ENCODE data around the gene KMT2A.
"Not testable (repeated sequence)": the region's sequence is repeated elsewhere in the genome, so short reads cannot be mapped to it uniquely, and the experiment has no call there.

Gene KMT2A

GRCh38 chr11:118415062-118415738 lies 21.1 kb upstream of the KMT2A start:
- no peaks in the 10 kb centered on the region for H3K4me1 ChIP-seq (ENCODE audit: insufficient read depth, low read length)
- H2AFZ ChIP-seq (ENCODE audit: low read depth, low read length), result no peak overlapping the region
- peaks cover 9% of the 10 kb centered on the region for H3K36me3 ChIP-seq (ENCODE audit: insufficient read depth, low read length)
- no peak overlapping the region for H3K4me3 ChIP-seq (ENCODE audit: low read length)
- no peaks in the 10 kb centered on the region for H3K27me3 ChIP-seq (ENCODE audit: insufficient read depth, low read length)
- no peaks in the 10 kb centered on the region for H3K9me3 ChIP-seq (ENCODE audit: low read length)

GRCh38 chr11:118415739-118416068 lies 20.6 kb upstream of the KMT2A start:
- Histone ChIP-seq H3K36me3 (ENCODE audit: insufficient read depth, low read length) (peaks cover 4% of the 10 kb centered on the region), H2AFZ (ENCODE audit: low read depth, low read length) (no peak overlapping the region), H3K27me3 (ENCODE audit: insufficient read depth, low read length) (no peaks in the 10 kb centered on the region), H3K4me3 (ENCODE audit: low read length) (no peak overlapping the region), H3K4me1 (ENCODE audit: insufficient read depth, low read length) (no peaks in the 10 kb centered on the region), H3K9me3 (ENCODE audit: low read length) (no peaks in the 10 kb centered on the region)

GRCh38 chr11:118416900-118417299 lies 19.4 kb upstream of the KMT2A start:
- H3K4me3 ChIP-seq (ENCODE audit: low read length), result not testable (repeated sequence)

GRCh38 chr11:118417801-118418200 lies 18.5 kb upstream of the KMT2A start:
- H3K4me1 ChIP-seq (ENCODE audit: insufficient read depth, low read length), result no peaks in the 10 kb centered on the region
- H3K4me3 ChIP-seq (ENCODE audit: low read length), result no peak overlapping the region
- H2AFZ ChIP-seq (ENCODE audit: low read depth, low read length), result no peak overlapping the region
- no peaks in the 10 kb centered on the region for H3K9me3 ChIP-seq (ENCODE audit: low read length)
- H3K36me3 ChIP-seq (ENCODE audit: insufficient read depth, low read length), result peaks cover 3% of the 10 kb centered on the region
- no peaks in the 10 kb centered on the region for H3K27me3 ChIP-seq (ENCODE audit: insufficient read depth, low read length)

More at GRCh38 chr11:118416900-118417299, 19.4 kb upstream of the KMT2A start:
- H3K27me3 ChIP-seq (ENCODE audit: insufficient read depth, low read length); H3K4me1 ChIP-seq (ENCODE audit: insufficient read depth, low read length); H3K36me3 ChIP-seq (ENCODE audit: insufficient read depth, low read length); H2AFZ ChIP-seq (ENCODE audit: low read depth, low read length); H3K9me3 ChIP-seq (ENCODE audit: low read length): not testable (repeated sequence)

- H3K36me3 ChIP-seq (ENCODE audit: insufficient read depth, low read length), result peaks cover 3% of the 10 kb centered on the region
Measured at GRCh38 chr11:118418766-118419165, 17.5 kb upstream of the KMT2A start.

GRCh38 chr11:118427707-118428106 lies 8.6 kb upstream of the KMT2A start:
- no peaks in the 10 kb centered on the region for H3K27me3 ChIP-seq (ENCODE audit: insufficient read depth, low read length)
- no peaks in the 10 kb centered on the region for H3K36me3 ChIP-seq (ENCODE audit: insufficient read depth, low read length)
- H3K4me3 ChIP-seq (ENCODE audit: low read length), result no peak overlapping the region
- H3K9me3 ChIP-seq (ENCODE audit: low read length), result no peaks in the 10 kb centered on the region
- no peaks in the 10 kb centered on the region for H3K4me1 ChIP-seq (ENCODE audit: insufficient read depth, low read length)
- H2AFZ ChIP-seq (ENCODE audit: low read depth, low read length), result no peak overlapping the region

More at GRCh38 chr11:118418766-118419165, 17.5 kb upstream of the KMT2A start:
- H3K9me3 ChIP-seq (ENCODE audit: low read length), result no peaks in the 10 kb centered on the region
- H2AFZ ChIP-seq (ENCODE audit: low read depth, low read length), result no peak overlapping the region
- H3K27me3 ChIP-seq (ENCODE audit: insufficient read depth, low read length), result no peaks in the 10 kb centered on the region
- H3K4me1 ChIP-seq (ENCODE audit: insufficient read depth, low read length), result no peaks in the 10 kb centered on the region
- no peak overlapping the region for H3K4me3 ChIP-seq (ENCODE audit: low read length)

- Histone ChIP-seq H3K4me1 (ENCODE audit: insufficient read depth, low read length) (peaks cover 6% of the 10 kb centered on the region), H3K9me3 (ENCODE audit: low read length) (no peaks in the 10 kb centered on the region), H3K4me3 (ENCODE audit: low read length) (no peak overlapping the region), H3K27me3 (ENCODE audit: insufficient read depth, low read length) (no peaks in the 10 kb centered on the region), H3K36me3 (ENCODE audit: insufficient read depth, low read length) (no peaks in the 10 kb centered on the region), H2AFZ (ENCODE audit: low read depth, low read length) (no peak overlapping the region)
Measured at GRCh38 chr11:118430956-118431355, 5.3 kb upstream of the KMT2A start.

- Histone ChIP-seq H3K4me3 (ENCODE audit: low read length) (peak overlapping the region; percentile 64), H3K4me1 (ENCODE audit: insufficient read depth, low read length) (peaks cover 18% of the 10 kb centered on the region)
Measured at GRCh38 chr11:118434123-118434552, 2.2 kb upstream of the KMT2A start.

GRCh38 chr11:118434553-118435289 lies 1.6 kb upstream of the KMT2A start:
- Histone ChIP-seq H2AFZ (ENCODE audit: low read depth, low read length) (peak overlapping the region; percentile 75), H3K27me3 (ENCODE audit: insufficient read depth, low read length) (no peaks in the 10 kb centered on the region), H3K36me3 (ENCODE audit: insufficient read depth, low read length) (no peaks in the 10 kb centered on the region), H3K4me1 (ENCODE audit: insufficient read depth, low read length) (peaks cover 24% of the 10 kb centered on the region), H3K9me3 (ENCODE audit: low read length) (no peaks in the 10 kb centered on the region), H3K4me3 (ENCODE audit: low read length) (peak overlapping the region; percentile 64)

More at GRCh38 chr11:118434123-118434552, 2.2 kb upstream of the KMT2A start:
- no peaks in the 10 kb centered on the region for H3K36me3 ChIP-seq (ENCODE audit: insufficient read depth, low read length)
- peak overlapping the region; percentile 75 for H2AFZ ChIP-seq (ENCODE audit: low read depth, low read length)
- H3K27me3 ChIP-seq (ENCODE audit: insufficient read depth, low read length), result no peaks in the 10 kb centered on the region
- H3K9me3 ChIP-seq (ENCODE audit: low read length), result no peaks in the 10 kb centered on the region

GRCh38 chr11:118435290-118435892 lies 901 bp upstream of the KMT2A start:
- Histone ChIP-seq H2AFZ (ENCODE audit: low read depth, low read length) (peak overlapping the region; percentile 75), H3K4me3 (ENCODE audit: low read length) (peak overlapping the region; percentile 64), H3K4me1 (ENCODE audit: insufficient read depth, low read length) (peaks cover 30% of the 10 kb centered on the region), H3K9me3 (ENCODE audit: low read length) (no peaks in the 10 kb centered on the region), H3K36me3 (ENCODE audit: insufficient read depth, low read length) (peaks cover 6% of the 10 kb centered on the region), H3K27me3 (ENCODE audit: insufficient read depth, low read length) (no peaks in the 10 kb centered on the region)

GRCh38 chr11:118436639-118437207 lies 431 bp downstream of the KMT2A start:
- Histone ChIP-seq H3K9me3 (ENCODE audit: low read length) (no peaks in the 10 kb centered on the region), H2AFZ (ENCODE audit: low read depth, low read length) (no peak overlapping the region), H3K4me3 (ENCODE audit: low read length) (peak overlapping the region; percentile 94), H3K27me3 (ENCODE audit: insufficient read depth, low read length) (no peaks in the 10 kb centered on the region), H3K4me1 (ENCODE audit: insufficient read depth, low read length) (peaks cover 35% of the 10 kb centered on the region), H3K36me3 (ENCODE audit: insufficient read depth, low read length) (peaks cover 8% of the 10 kb centered on the region)

GRCh38 chr11:118437208-118438125 lies 1.2 kb downstream of the KMT2A start:
- Histone ChIP-seq H2AFZ (ENCODE audit: low read depth, low read length) (no peak overlapping the region), H3K36me3 (ENCODE audit: insufficient read depth, low read length) (peaks cover 12% of the 10 kb centered on the region), H3K27me3 (ENCODE audit: insufficient read depth, low read length) (no peaks in the 10 kb centered on the region), H3K4me3 (ENCODE audit: low read length) (peak overlapping the region; percentile 94), H3K9me3 (ENCODE audit: low read length) (no peaks in the 10 kb centered on the region), H3K4me1 (ENCODE audit: insufficient read depth, low read length) (peaks cover 40% of the 10 kb centered on the region)

All from neuron (in vitro differentiated cells).